ENCODE measurements around the gene CCR5. TPM values are rescaled to one million over a fixed set of nuclear protein-coding genes. Genes with fewer than 3 reads are reported as not detected.

CCR5 gene
- total and polyA plus RNA-seq, 9 of the 15 experiments (the other 6 are each of a cell fraction or from before 2014, with no cell fraction given): not detected

DNA sequence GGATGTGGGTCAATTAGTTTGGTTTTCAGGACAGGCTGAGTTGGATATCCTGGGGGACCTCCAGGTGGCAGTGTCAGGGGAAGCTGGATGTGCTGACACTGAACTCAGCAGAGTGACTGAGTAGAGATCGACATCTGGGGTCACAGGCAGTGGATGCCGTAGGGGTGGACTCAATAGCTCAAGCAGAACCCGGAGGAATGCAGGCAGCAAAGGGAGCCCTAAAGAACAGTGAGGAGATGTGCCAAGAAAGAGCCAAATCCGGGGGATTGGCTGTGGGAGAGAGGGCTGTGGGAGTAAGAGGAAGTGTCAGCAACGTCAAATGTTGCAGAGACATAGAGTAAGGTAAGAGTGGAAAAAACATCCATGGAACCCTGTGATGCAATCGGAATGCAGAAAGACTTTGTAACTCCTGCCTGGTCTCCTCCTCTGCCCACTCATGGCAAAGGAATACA, 24.5 kb downstream of the CCR5 start (continued):
- TF ChIP-seq, protein P1, sequence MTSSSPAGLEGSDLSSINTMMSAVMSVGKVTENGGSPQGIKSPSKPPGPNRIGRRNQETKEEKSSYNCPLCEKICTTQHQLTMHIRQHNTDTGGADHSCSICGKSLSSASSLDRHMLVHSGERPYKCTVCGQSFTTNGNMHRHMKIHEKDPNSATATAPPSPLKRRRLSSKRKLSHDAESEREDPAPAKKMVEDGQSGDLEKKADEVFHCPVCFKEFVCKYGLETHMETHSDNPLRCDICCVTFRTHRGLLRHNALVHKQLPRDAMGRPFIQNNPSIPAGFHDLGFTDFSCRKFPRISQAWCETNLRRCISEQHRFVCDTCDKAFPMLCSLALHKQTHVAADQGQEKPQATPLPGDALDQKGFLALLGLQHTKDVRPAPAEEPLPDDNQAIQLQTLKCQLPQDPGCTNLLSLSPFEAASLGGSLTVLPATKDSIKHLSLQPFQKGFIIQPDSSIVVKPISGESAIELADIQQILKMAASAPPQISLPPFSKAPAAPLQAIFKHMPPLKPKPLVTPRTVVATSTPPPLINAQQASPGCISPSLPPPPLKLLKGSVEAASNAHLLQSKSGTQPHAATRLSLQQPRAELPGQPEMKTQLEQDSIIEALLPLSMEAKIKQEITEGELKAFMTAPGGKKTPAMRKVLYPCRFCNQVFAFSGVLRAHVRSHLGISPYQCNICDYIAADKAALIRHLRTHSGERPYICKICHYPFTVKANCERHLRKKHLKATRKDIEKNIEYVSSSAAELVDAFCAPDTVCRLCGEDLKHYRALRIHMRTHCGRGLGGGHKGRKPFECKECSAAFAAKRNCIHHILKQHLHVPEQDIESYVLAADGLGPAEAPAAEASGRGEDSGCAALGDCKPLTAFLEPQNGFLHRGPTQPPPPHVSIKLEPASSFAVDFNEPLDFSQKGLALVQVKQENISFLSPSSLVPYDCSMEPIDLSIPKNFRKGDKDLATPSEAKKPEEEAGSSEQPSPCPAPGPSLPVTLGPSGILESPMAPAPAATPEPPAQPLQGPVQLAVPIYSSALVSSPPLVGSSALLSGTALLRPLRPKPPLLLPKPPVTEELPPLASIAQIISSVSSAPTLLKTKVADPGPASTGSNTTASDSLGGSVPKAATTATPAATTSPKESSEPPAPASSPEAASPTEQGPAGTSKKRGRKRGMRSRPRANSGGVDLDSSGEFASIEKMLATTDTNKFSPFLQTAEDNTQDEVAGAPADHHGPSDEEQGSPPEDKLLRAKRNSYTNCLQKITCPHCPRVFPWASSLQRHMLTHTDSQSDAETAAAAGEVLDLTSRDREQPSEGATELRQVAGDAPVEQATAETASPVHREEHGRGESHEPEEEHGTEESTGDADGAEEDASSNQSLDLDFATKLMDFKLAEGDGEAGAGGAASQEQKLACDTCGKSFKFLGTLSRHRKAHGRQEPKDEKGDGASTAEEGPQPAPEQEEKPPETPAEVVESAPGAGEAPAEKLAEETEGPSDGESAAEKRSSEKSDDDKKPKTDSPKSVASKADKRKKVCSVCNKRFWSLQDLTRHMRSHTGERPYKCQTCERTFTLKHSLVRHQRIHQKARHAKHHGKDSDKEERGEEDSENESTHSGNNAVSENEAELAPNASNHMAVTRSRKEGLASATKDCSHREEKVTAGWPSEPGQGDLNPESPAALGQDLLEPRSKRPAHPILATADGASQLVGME (CRISPR knock-in tag; IDR thresholded peaks at IDR 0.05): no peak
- TF ChIP-seq, protein P2, sequence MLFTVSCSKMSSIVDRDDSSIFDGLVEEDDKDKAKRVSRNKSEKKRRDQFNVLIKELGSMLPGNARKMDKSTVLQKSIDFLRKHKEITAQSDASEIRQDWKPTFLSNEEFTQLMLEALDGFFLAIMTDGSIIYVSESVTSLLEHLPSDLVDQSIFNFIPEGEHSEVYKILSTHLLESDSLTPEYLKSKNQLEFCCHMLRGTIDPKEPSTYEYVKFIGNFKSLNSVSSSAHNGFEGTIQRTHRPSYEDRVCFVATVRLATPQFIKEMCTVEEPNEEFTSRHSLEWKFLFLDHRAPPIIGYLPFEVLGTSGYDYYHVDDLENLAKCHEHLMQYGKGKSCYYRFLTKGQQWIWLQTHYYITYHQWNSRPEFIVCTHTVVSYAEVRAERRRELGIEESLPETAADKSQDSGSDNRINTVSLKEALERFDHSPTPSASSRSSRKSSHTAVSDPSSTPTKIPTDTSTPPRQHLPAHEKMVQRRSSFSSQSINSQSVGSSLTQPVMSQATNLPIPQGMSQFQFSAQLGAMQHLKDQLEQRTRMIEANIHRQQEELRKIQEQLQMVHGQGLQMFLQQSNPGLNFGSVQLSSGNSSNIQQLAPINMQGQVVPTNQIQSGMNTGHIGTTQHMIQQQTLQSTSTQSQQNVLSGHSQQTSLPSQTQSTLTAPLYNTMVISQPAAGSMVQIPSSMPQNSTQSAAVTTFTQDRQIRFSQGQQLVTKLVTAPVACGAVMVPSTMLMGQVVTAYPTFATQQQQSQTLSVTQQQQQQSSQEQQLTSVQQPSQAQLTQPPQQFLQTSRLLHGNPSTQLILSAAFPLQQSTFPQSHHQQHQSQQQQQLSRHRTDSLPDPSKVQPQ (CRISPR knock-in tag; IDR thresholded peaks at IDR 0.05; ENCODE audit: borderline replicate concordance): no peak
- no peak for TF ChIP-seq NCOR1 (IDR thresholded peaks at IDR 0.05)
- TF ChIP-seq PTTG1 (tag; IDR thresholded peaks at IDR 0.05; ENCODE audit: low read depth): no peak
- TF ChIP-seq ZNF124 (CRISPR knock-in tag; IDR thresholded peaks at IDR 0.05): no peak
- TF ChIP-seq FOXM1 (IDR thresholded peaks at IDR 0.05; ENCODE audit: low read depth): no peak
- no peak for TF ChIP-seq FOXM1 (CRISPR knock-in tag; IDR thresholded peaks at IDR 0.05; ENCODE audit: low read depth)
- no peak for TF ChIP-seq DIDO1 (tag; IDR thresholded peaks at IDR 0.05; ENCODE audit: low read depth)
- TF ChIP-seq PTBP1 (IDR thresholded peaks at IDR 0.05; ENCODE audit: low read depth, low read length): no peak
- no peak for TF ChIP-seq ZKSCAN3 (CRISPR knock-in tag; IDR thresholded peaks at IDR 0.05)
- TF ChIP-seq HSF4 (CRISPR knock-in tag; IDR thresholded peaks at IDR 0.05; ENCODE audit: borderline replicate concordance): no peak
- TF ChIP-seq SMARCE1 (IDR thresholded peaks at IDR 0.05): peak; percentile 40; the same call in 1 of the 2 replicates
- TF ChIP-seq ZNF75A (CRISPR knock-in tag; IDR thresholded peaks at IDR 0.05): 0 out of 2 replicates have a peak, but pooled peaks have one; percentile 15
- no peak for TF ChIP-seq FOXK1 (CRISPR knock-in tag; IDR thresholded peaks at IDR 0.05; ENCODE audit: borderline replicate concordance)
- no peak for TF ChIP-seq PPARD (CRISPR knock-in tag; IDR thresholded peaks at IDR 0.05)
- TF ChIP-seq, protein P3, sequence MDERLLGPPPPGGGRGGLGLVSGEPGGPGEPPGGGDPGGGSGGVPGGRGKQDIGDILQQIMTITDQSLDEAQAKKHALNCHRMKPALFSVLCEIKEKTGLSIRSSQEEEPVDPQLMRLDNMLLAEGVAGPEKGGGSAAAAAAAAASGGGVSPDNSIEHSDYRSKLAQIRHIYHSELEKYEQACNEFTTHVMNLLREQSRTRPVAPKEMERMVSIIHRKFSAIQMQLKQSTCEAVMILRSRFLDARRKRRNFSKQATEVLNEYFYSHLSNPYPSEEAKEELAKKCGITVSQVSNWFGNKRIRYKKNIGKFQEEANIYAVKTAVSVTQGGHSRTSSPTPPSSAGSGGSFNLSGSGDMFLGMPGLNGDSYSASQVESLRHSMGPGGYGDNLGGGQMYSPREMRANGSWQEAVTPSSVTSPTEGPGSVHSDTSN (CRISPR knock-in tag; IDR thresholded peaks at IDR 0.05; ENCODE audit: low read depth): no peak
- TF ChIP-seq, protein P3 (tag; conservative IDR thresholded peaks at IDR 0.05; ENCODE audit: low read depth): 0 out of 2 replicates have a peak, but pooled peaks have one; percentile 33
- no peak for TF ChIP-seq MBD2 (IDR thresholded peaks at IDR 0.05; ENCODE audit: borderline replicate concordance, low read depth)
- TF ChIP-seq IFI16 (CRISPR knock-in tag; IDR thresholded peaks at IDR 0.05): no peak

All from K562 (cell line).